ENCODE measurements around the gene SYNDIG1.

DNA sequence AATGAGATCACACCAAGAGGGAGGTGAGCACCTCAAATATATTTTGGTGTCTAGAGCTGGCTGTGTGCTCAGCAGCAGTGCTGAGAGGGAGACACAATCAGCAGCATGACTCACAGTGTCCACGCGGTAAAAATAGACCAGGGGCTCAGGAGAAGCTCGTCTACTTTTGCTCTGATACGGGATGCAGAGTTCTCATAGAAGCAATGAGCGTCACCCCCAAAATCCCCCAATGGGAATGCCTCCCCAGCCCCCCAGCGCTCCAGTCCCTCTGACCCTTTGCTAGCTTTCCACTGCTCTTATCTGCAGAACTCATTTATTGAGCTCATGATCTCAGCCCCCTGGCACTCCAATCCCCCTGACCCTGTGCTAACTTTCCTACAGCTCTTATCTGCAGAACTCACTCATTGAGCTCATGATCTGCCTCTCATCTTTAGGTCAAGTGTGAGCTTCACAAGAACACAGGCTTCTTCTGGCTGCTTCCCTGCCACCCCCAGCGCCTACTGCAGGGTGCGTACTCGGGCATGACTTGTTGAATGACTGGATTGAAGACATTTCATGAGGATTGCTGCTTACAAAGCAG is 34.0 kb downstream of the SYNDIG1 start:
- TF ChIP-seq, protein P1, sequence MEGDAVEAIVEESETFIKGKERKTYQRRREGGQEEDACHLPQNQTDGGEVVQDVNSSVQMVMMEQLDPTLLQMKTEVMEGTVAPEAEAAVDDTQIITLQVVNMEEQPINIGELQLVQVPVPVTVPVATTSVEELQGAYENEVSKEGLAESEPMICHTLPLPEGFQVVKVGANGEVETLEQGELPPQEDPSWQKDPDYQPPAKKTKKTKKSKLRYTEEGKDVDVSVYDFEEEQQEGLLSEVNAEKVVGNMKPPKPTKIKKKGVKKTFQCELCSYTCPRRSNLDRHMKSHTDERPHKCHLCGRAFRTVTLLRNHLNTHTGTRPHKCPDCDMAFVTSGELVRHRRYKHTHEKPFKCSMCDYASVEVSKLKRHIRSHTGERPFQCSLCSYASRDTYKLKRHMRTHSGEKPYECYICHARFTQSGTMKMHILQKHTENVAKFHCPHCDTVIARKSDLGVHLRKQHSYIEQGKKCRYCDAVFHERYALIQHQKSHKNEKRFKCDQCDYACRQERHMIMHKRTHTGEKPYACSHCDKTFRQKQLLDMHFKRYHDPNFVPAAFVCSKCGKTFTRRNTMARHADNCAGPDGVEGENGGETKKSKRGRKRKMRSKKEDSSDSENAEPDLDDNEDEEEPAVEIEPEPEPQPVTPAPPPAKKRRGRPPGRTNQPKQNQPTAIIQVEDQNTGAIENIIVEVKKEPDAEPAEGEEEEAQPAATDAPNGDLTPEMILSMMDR (IDR thresholded peaks at IDR 0.05) = no peak
- TF ChIP-seq POLR2A (IDR thresholded peaks at IDR 0.05) (no peak), POLR2AphosphoS5 (IDR thresholded peaks at IDR 0.05) (no peak), EP300 (IDR thresholded peaks at IDR 0.05) (no peak)
